Activated naive CD4-positive, alpha-beta T cell treated with Interleukin-2 at 50 U/mL for 16 hours (primary cell): ENCODE data around the gene BPIFB6.

Source experiments
- DNase-seq: peaks from one replicate; pipeline ENCODE4 v3.0.0-alpha.2; 2020

The BPIFB6 gene

GRCh38 chr20:33016581-33017109 is 14.8 kb upstream of the BPIFB6 start:
- DNase-seq = no peak

- no peak for DNase-seq
These were observed 13.9 kb upstream of the BPIFB6 start for GRCh38 chr20:33017542-33017941.

GRCh38 chr20:33018169-33018931 is 13.1 kb upstream of the BPIFB6 start:
- DNase-seq = no peak

GRCh38 chr20:33019465-33020277 is 11.8 kb upstream of the BPIFB6 start:
- DNase-seq = no peak

- no peak for DNase-seq
These were observed 10.9 kb upstream of the BPIFB6 start for GRCh38 chr20:33020278-33021161.

- DNase-seq = no peak
These were observed 9.6 kb upstream of the BPIFB6 start for GRCh38 chr20:33021879-33022278.

GRCh38 chr20:33022289-33022688 is 9.2 kb upstream of the BPIFB6 start:
- no peak for DNase-seq

DNA sequence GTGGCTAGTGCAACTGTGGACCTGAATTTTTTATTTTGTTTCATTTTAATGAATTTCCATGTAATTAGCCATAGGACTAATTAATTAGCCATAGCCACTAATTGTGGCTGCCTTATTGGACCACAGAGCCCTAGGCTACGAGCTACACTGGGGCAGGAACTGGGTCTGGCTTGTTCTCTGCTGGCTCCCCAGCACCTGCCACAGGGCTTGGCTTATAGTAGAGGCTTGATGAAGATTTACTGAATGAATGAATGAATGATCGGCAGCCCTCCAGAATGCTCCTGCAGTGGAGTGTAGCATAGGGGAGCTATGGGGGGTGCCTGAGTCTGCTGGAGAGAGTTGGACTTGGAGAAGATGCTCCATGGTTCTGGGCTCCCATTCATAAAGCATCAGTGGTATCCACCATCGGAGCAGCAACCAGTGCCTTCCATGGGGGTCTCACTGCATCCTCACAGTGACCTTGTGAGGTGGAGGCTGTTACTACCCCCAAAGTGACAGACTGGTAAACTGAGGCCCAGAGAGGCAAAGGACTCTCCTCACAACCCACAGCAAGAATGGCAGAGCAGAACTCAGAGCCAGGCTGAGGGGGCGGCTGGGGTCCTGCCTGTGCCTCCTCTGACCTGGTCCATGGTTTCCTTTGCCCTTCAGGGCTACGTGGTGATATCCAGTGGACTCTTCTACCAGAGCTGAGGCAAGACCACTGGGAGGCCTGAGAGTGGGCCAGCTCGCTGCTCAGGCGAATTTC is 8.6 kb upstream of the BPIFB6 start:
- no peak for DNase-seq

- DNase-seq = no peak
These were observed 7.8 kb upstream of the BPIFB6 start for GRCh38 chr20:33023439-33024242.

DNA sequence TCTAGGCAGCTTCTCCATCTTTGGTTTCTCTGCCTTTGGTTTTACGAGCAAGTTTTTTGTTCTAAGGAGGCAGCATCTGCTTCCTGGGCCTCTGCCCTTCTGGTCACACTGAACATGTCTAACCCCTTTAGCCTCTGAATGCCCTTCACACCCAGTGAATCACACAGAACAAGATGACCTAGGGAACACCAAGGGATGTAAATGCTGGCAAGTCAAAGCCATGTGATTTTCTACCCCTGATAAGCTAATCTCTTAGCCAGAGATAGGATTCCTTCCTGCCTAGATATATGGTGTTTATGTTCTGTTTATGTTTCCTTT is 7.2 kb upstream of the BPIFB6 start:
- no peak for DNase-seq

GRCh38 chr20:33024609-33025317 is 6.7 kb upstream of the BPIFB6 start:
- no peak for DNase-seq

DNA sequence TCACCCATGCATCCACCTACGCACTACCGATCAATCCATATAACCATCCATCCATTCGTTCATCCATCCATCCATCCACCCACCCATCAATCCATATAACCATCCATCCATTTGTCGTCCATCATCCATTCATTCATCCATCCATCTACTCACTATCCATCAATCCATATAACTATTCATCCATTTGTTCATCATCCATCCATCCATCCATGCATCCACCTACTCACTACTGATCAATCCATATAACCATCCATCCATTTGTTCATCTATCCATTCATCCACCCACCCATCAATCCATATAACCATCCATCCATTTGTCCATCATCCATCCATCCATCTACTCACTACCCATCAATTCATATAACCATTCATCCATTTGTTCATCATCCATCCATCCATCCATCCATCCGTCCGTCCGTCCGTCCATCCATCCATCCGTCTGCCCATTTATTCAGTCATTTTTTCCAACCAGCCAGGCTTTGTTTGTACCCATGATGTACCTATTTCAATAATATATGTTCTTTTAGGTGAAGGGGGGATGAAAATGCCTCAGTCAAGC is 6.1 kb upstream of the BPIFB6 start:
- DNase-seq = no peak

- DNase-seq = no peak
These were observed 5.2 kb upstream of the BPIFB6 start for GRCh38 chr20:33026072-33026778.

DNA sequence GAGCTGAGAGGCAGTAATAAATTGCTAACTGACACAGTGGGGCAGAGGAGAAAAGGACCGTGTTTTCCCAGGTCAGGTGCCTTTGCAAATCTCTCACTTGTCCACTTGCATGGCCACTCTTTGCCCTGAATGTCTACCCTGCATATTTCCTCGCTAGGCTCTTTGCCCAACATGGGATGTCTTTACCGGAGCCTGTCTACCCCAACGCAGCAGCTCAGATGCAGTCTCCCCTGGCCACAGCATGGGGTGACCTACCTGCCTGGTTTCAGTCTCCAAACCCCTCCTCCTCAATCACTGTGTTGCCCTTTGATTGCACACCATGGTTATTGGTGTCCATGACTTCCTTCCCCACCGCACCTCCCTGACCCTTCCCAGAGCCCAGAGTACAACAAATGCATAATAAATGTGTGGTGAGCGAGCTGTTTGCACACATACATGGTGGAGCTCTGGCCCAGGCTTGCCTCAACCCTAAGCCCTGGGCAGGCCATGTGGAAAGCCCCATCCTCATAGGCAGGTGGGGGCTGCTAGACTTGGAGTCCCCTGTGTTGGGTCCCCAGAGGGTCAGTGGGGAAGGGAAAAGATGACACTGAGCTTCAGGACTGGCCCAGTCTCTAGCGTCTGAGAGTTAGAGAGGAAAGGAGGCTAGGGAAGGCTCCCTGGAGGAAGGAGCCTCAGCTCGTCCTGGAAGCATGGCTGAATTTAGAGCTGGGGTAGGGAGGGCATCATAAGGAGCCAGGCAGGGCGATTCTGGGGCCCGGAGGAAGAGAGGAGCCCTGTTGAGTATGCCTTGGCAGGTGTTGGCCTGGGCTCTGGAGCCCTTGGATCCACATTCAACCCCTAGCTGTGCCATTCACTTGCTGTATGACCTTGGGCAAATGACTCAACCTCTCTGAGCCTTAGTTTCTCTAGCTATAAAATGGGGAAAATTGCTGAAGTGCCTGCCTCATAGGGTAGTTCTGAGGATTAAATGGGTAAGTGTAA is 4.4 kb upstream of the BPIFB6 start:
- DNase-seq = no peak

GRCh38 chr20:33027769-33028751 is 3.4 kb upstream of the BPIFB6 start:
- DNase-seq = no peak

DNA sequence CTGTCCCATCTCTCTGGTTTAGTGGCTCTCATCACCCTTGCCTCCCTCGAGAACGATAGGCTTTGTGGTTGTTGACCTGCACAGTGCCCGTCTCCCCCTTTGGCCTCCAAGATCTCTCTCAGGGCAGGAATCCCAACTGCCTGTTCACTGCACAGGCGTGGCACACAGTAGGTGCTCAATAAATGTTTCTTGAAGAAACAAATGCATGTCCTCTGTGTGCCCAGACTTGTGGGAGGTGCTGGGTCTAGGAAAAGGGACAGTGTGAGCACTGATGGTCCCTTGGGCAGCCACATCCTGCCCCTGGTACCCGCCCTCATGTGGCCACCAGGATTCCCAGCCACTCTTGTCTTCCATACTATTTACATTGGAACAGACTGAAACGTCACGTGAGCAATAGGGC is 2.6 kb upstream of the BPIFB6 start:
- DNase-seq = no peak

GRCh38 chr20:33030076-33030475 is 1.4 kb upstream of the BPIFB6 start:
- no peak for DNase-seq
